ENCODE measurements around the gene G3BP1.

Gene G3BP1

GRCh38 chr5:151743530-151743929 is 28.2 kb upstream of the G3BP1 start:
- TF ChIP-seq EZH2phosphoT487 (IDR thresholded peaks at IDR 0.05; ENCODE audit: borderline replicate concordance) (no peak), CTCF (conservative IDR thresholded peaks at IDR 0.05; ENCODE audit: low read length) (no peak)
- Histone ChIP-seq H3K9me2 (replicated peaks; ENCODE audit: low read depth, low read length) (no peaks in the 10 kb centered on the region), H4K20me1 (ENCODE audit: insufficient read depth, low read length, poor library complexity, severe bottlenecking) (no peaks in the 10 kb centered on the region), H3K4me2 (ENCODE audit: low read depth, low read length, poor library complexity, severe bottlenecking) (no peak overlapping the region), H3F3A (ENCODE audit: low read depth) (peaks cover 3% of the 10 kb centered on the region; the same call in 1 of the 2 replicates), H3K4me3 (ENCODE audit: low read length, poor library complexity, severe bottlenecking) (no peak overlapping the region), H3K79me2 (ENCODE audit: insufficient read depth, low read length) (no peaks in the 10 kb centered on the region), H3K36me3 (ENCODE audit: insufficient read depth, low read length) (peaks cover 10% of the 10 kb centered on the region; the same call in 1 of the 2 replicates), H3K27me3 (ENCODE audit: insufficient read depth, low read length, poor library complexity, severe bottlenecking) (no peaks in the 10 kb centered on the region), H3K9ac (ENCODE audit: low read depth, low read length, poor library complexity, severe bottlenecking) (no peak overlapping the region), H2AFZ (ENCODE audit: low read length) (no peak overlapping the region), H3K9me3 (ENCODE audit: insufficient read depth, low read depth, low read length) (no peaks in the 10 kb centered on the region), H3K4me1 (ENCODE audit: insufficient read depth, low read length, poor library complexity, severe bottlenecking) (peaks cover 21% of the 10 kb centered on the region)

- H3K4me3 ChIP-seq (ENCODE audit: low read length, poor library complexity, severe bottlenecking) = peak overlapping the region; percentile 36
- no peaks in the 10 kb centered on the region for H3K9me2 ChIP-seq (replicated peaks; ENCODE audit: low read depth, low read length)
- no peaks in the 10 kb centered on the region for H3K27me3 ChIP-seq (ENCODE audit: insufficient read depth, low read length, poor library complexity, severe bottlenecking)
- peak overlapping the region; percentile 36 for H3K9ac ChIP-seq (ENCODE audit: low read depth, low read length, poor library complexity, severe bottlenecking)
- peaks cover 21% of the 10 kb centered on the region for H3K4me1 ChIP-seq (ENCODE audit: insufficient read depth, low read length, poor library complexity, severe bottlenecking)
- no peaks in the 10 kb centered on the region for H3K79me2 ChIP-seq (ENCODE audit: insufficient read depth, low read length)
- no peak for TF ChIP-seq CTCF (conservative IDR thresholded peaks at IDR 0.05; ENCODE audit: low read length)
- TF ChIP-seq EZH2phosphoT487 (IDR thresholded peaks at IDR 0.05; ENCODE audit: borderline replicate concordance) = no peak
- peaks cover 3% of the 10 kb centered on the region; the same call in 1 of the 2 replicates for H3F3A ChIP-seq (ENCODE audit: low read depth)
- H3K36me3 ChIP-seq (ENCODE audit: insufficient read depth, low read length) = peaks cover 10% of the 10 kb centered on the region; the same call in 1 of the 2 replicates
- peak overlapping the region; percentile 56 for H3K4me2 ChIP-seq (ENCODE audit: low read depth, low read length, poor library complexity, severe bottlenecking)
- no peak overlapping the region for H2AFZ ChIP-seq (ENCODE audit: low read length)
- H4K20me1 ChIP-seq (ENCODE audit: insufficient read depth, low read length, poor library complexity, severe bottlenecking) = no peaks in the 10 kb centered on the region
- H3K9me3 ChIP-seq (ENCODE audit: insufficient read depth, low read depth, low read length) = no peaks in the 10 kb centered on the region
Measured at GRCh38 chr5:151745071-151745705, 26.6 kb upstream of the G3BP1 start.

DNA sequence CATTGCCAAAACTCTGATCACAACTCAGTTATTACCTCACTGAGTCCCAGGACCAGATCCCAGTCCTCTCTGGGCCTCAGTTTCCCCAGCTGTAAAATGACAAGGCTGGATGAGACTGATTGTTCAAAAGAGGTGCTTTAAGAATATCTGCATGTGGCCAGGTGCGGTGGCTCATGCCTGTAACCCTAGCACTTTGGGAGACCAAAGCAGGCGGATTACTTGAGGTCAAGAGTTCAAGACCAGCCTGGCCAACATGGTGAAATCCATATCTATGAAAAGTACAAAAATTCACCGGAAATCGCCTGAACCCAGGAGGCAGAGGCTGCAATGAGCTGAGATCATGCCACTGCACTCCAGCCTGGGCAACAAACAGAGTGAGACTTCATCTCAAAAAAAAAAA is 21.6 kb upstream of the G3BP1 start:
- H3K4me1 ChIP-seq (ENCODE audit: insufficient read depth, low read length, poor library complexity, severe bottlenecking) = peaks cover 16% of the 10 kb centered on the region
- no peaks in the 10 kb centered on the region for H3K79me2 ChIP-seq (ENCODE audit: insufficient read depth, low read length)
- no peak overlapping the region for H3K4me3 ChIP-seq (ENCODE audit: low read length, poor library complexity, severe bottlenecking)
- no peaks in the 10 kb centered on the region for H3K27me3 ChIP-seq (ENCODE audit: insufficient read depth, low read length, poor library complexity, severe bottlenecking)
- H2AFZ ChIP-seq (ENCODE audit: low read length) = no peak overlapping the region
- no peaks in the 10 kb centered on the region for H3K36me3 ChIP-seq (ENCODE audit: insufficient read depth, low read length)
- no peak overlapping the region for H3K4me2 ChIP-seq (ENCODE audit: low read depth, low read length, poor library complexity, severe bottlenecking)
- no peaks in the 10 kb centered on the region for H3K9me2 ChIP-seq (replicated peaks; ENCODE audit: low read depth, low read length)
- H4K20me1 ChIP-seq (ENCODE audit: insufficient read depth, low read length, poor library complexity, severe bottlenecking) = no peaks in the 10 kb centered on the region
- H3K9me3 ChIP-seq (ENCODE audit: insufficient read depth, low read depth, low read length) = no peaks in the 10 kb centered on the region
- H3F3A ChIP-seq (ENCODE audit: low read depth) = peaks cover 4% of the 10 kb centered on the region; the same call in 1 of the 2 replicates
- no peak overlapping the region for H3K9ac ChIP-seq (ENCODE audit: low read depth, low read length, poor library complexity, severe bottlenecking)
- no peak for TF ChIP-seq EZH2phosphoT487 (IDR thresholded peaks at IDR 0.05; ENCODE audit: borderline replicate concordance)
- no peak for TF ChIP-seq CTCF (conservative IDR thresholded peaks at IDR 0.05; ENCODE audit: low read length)

Data from Loucy (cell line).